ENCODE data around the gene RELL1.

The RELL1 gene

GRCh38 chr4:37602454-37603069 lies 83.6 kb downstream of the RELL1 start:
- TF ChIP-seq POLR2A (IDR thresholded peaks at IDR 0.05; ENCODE audit: low read length) = no peak
- TF ChIP-seq GATA1 (IDR thresholded peaks at IDR 0.05; ENCODE audit: low read depth, low read length) = no peak
- DNase-seq = no peak

- no peak for DNase-seq
- TF ChIP-seq POLR2A (IDR thresholded peaks at IDR 0.05; ENCODE audit: low read length) (no peak), GATA1 (IDR thresholded peaks at IDR 0.05; ENCODE audit: low read depth, low read length) (no peak)
These were observed 84.6 kb downstream of the RELL1 start for GRCh38 chr4:37601531-37601930.

GRCh38 chr4:37599092-37599790 lies 86.9 kb downstream of the RELL1 start:
- DNase-seq = no peak
- no peak for TF ChIP-seq POLR2A (IDR thresholded peaks at IDR 0.05; ENCODE audit: low read length)
- TF ChIP-seq GATA1 (IDR thresholded peaks at IDR 0.05; ENCODE audit: low read depth, low read length) = no peak

- no peak for TF ChIP-seq GATA1 (IDR thresholded peaks at IDR 0.05; ENCODE audit: low read depth, low read length)
- TF ChIP-seq POLR2A (IDR thresholded peaks at IDR 0.05; ENCODE audit: low read length) = no peak
These were observed 89.1 kb downstream of the RELL1 start for GRCh38 chr4:37597034-37597433.

DNA sequence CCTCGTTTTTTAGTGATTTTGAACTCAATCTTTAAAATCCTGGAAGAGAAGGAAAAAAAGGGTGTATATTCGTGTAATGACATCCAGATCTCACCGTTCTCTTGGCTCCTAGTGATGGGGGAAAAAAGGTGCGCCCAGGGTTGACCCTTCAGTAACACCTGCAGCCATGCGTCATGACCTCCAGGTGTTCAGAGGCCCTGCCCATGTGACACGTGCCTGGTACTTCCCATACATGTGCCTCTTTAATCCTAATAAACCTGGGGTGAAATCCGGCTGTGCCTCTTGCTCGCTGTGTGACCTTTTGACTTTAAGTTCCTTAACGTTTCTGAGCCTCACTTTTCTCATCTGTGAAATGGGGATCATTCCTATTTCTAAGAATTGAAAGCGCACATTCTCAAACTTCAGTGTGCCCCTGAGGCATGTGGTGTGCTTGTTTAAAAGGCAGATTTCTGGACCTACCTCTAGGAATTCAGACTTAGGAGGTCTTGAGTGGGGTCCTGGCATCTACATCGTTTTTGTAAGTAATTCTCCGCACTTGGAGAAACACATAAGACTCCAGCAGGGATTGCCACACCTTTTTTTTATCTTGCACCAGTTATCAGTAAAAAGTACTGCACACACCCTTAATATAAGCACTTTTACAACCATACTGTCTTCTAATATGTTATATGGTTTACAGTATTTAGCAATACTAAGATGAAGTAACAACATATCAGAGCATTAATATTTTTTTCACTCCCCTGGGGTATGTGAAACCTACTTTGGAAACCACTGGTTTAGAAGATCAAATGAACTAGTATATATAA lies 90.1 kb downstream of the RELL1 start:
- DNase-seq = no peak
- TF ChIP-seq POLR2A (IDR thresholded peaks at IDR 0.05; ENCODE audit: low read length) (no peak), GATA1 (IDR thresholded peaks at IDR 0.05; ENCODE audit: low read depth, low read length) (no peak)

More at GRCh38 chr4:37597034-37597433, 89.1 kb downstream of the RELL1 start:
- no peak for DNase-seq

GRCh38 chr4:37594099-37594498 lies 92.1 kb downstream of the RELL1 start:
- TF ChIP-seq GATA1 (IDR thresholded peaks at IDR 0.05; ENCODE audit: low read depth, low read length) = no peak
- no peak for TF ChIP-seq POLR2A (IDR thresholded peaks at IDR 0.05; ENCODE audit: low read length)
- no peak for DNase-seq

DNA sequence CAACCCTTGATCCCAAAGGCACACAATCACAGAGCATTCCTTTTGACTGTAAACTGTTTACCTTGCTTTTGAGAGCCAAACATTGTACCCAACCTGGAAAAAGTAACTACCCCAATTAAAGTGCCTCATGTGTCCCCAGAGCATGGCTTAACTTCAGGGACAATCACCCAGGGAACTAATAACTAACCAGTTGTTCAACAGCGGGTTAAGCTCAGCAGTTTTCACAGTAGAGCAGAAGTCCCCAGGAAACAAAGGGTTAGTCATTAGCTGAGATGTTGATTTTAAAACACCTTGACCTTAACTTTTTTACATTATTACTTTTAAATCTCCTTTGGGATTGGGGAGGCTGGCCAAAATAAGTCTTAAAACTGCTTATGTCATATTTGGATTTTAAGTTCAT lies 94.8 kb downstream of the RELL1 start:
- TF ChIP-seq GATA1 (IDR thresholded peaks at IDR 0.05; ENCODE audit: low read depth, low read length) = no peak
- TF ChIP-seq POLR2A (IDR thresholded peaks at IDR 0.05; ENCODE audit: low read length) = no peak
- no peak for DNase-seq

- TF ChIP-seq POLR2A (IDR thresholded peaks at IDR 0.05; ENCODE audit: low read length) (no peak), GATA1 (IDR thresholded peaks at IDR 0.05; ENCODE audit: low read depth, low read length) (no peak)
- DNase-seq = no peak
These were observed 96.2 kb downstream of the RELL1 start for GRCh38 chr4:37590016-37590415.

DNA sequence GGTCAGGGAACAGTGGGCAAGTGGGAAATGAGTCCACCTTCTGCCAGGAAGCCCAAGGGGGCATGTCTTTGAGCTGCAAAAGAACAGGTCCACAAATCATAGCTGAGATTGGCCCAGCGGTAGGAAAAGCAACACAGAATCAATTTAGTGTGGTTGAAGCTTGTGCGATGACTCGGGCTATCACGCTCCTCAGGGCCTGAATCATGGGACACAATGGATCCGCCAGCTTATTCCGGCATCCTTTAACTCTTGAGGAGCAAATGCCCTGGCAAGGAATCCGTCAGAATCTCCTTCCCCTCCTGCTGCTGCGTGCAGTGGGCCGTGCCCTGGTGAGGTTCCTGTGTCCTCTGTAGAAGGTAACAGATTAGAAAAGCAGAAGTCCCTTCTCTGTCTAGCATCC lies 98.0 kb downstream of the RELL1 start:
- TF ChIP-seq GATA1 (IDR thresholded peaks at IDR 0.05; ENCODE audit: low read depth, low read length) (no peak), POLR2A (IDR thresholded peaks at IDR 0.05; ENCODE audit: low read length) (no peak)
- no peak for DNase-seq

DNA sequence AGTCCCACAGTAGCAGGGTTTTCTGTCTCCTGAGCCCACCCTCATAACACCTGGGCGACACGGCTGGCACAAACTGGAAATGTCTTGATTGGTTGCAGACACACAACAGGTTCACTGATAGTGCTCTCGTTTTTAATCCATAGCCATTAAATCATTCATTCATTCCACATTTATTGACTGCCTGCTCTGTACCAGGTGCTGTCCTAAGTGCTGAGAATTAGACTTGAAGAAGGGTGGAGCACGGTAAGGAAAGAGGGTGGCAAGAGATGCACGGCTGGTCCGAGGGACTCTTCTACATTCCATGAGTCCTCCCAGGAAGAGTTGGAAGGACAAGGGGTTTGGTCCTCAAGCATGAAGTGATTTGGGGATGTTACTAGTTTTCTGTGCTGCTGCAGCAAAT lies 100.0 kb downstream of the RELL1 start:
- TF ChIP-seq GATA1 (IDR thresholded peaks at IDR 0.05; ENCODE audit: low read depth, low read length) = no peak
- no peak for TF ChIP-seq POLR2A (IDR thresholded peaks at IDR 0.05; ENCODE audit: low read length)
- DNase-seq = no peak

DNA sequence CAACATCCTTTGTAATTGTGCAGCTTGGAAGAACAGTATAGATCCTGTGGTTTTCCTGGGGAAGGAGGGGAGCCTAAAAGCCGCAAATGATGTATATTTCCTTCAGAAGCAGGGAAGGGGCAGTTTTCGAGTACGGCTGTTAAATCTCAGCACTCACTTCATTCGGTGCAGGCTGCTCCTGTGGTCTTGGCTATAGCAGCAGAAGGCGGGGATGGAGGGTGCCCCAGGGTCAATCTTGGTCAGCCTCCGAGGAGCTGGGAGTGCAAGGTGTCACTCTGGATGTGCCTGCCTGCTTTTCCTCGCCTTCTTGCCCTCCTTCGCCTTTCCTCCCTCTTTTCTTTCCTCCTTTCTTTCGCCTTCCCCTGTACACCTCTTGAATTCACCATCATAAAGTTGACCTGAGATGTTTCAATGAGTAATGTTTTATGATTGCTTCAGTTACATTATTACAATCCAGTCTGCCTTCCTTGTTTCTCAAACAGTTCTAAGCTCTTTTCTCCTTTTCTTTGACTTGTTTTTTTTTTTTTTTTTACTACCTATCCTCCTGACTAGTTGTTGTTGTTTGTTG lies 101.6 kb downstream of the RELL1 start:
- no peak for TF ChIP-seq GATA1 (IDR thresholded peaks at IDR 0.05; ENCODE audit: low read depth, low read length)
- no peak for TF ChIP-seq POLR2A (IDR thresholded peaks at IDR 0.05; ENCODE audit: low read length)
- DNase-seq = no peak

DNA sequence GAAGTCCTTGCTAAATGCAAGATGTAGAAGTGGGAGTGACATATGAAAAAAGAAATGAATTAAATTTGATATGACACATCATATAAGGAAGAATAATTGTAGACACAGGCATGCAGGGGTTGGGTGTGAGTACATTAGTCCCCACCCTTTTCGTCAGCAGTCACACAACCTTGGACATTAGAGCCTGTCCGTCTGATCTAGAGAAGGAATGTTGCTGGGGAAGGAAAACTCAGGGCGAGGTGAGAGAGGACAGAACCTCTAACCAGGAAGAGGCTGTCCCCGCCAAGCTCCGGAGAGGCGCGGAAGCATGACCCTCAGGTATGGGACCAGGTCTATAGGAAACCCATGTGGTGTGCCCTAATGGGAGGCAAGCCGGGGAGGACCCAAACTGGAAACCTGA lies 102.1 kb downstream of the RELL1 start:
- TF ChIP-seq GATA1 (IDR thresholded peaks at IDR 0.05; ENCODE audit: low read depth, low read length) (no peak), POLR2A (IDR thresholded peaks at IDR 0.05; ENCODE audit: low read length) (no peak)
- no peak for DNase-seq

- TF ChIP-seq POLR2A (IDR thresholded peaks at IDR 0.05; ENCODE audit: low read length) (no peak), GATA1 (IDR thresholded peaks at IDR 0.05; ENCODE audit: low read depth, low read length) (no peak)
- DNase-seq = no peak
These were observed 112.6 kb downstream of the RELL1 start for GRCh38 chr4:37573566-37573965.

- no peak for TF ChIP-seq POLR2A (IDR thresholded peaks at IDR 0.05; ENCODE audit: low read length)
- TF ChIP-seq GATA1 (IDR thresholded peaks at IDR 0.05; ENCODE audit: low read depth, low read length) = no peak
- no peak for DNase-seq
These were observed 117.7 kb downstream of the RELL1 start for GRCh38 chr4:37568489-37568888.

Measured in erythroblast (primary cell).